ENCODE data around the gene NAALADL2.

The NAALADL2 gene

DNA sequence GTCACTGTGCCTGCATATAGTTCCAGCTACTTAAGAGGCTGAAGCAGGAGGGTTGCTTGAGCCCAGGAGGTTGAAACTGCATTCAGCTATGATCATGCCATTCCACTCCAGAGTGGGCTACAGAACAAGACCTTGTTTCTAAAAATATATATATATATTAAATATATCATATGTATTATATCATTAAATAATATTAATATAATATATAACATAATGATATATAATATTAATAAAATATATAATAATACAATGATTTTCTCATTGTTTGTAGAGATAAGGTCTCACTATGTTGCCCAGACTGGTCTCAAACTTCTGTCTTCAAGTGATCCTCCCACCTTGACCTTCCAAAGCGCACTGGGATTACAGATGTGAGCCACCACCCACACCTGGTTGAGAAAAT, 101.8 kb downstream of the NAALADL2 start:
- TF ChIP-seq ZBTB7A (IDR thresholded peaks at IDR 0.05; ENCODE audit: low read depth) (no peak), RAD21 (IDR thresholded peaks at IDR 0.05; ENCODE audit: low read depth) (no peak), YY1 (IDR thresholded peaks at IDR 0.05; ENCODE audit: low read depth) (no peak), EGR1 (IDR thresholded peaks at IDR 0.05) (no peak), CEBPB (IDR thresholded peaks at IDR 0.05) (no peak), FOXM1 (IDR thresholded peaks at IDR 0.05; ENCODE audit: borderline replicate concordance, low read depth) (no peak), EP300 (IDR thresholded peaks at IDR 0.05; ENCODE audit: borderline replicate concordance) (no peak), TAF1 (IDR thresholded peaks at IDR 0.05; ENCODE audit: low read depth) (no peak), NFIC (IDR thresholded peaks at IDR 0.05) (no peak), CREB1 (IDR thresholded peaks at IDR 0.05; ENCODE audit: low read depth) (no peak), TEAD4 (IDR thresholded peaks at IDR 0.05) (no peak), TCF12 (IDR thresholded peaks at IDR 0.05; ENCODE audit: low read depth) (no peak)
- TF ChIP-seq, protein P1, sequence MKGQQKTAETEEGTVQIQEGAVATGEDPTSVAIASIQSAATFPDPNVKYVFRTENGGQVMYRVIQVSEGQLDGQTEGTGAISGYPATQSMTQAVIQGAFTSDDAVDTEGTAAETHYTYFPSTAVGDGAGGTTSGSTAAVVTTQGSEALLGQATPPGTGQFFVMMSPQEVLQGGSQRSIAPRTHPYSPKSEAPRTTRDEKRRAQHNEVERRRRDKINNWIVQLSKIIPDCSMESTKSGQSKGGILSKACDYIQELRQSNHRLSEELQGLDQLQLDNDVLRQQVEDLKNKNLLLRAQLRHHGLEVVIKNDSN (IDR thresholded peaks at IDR 0.05) = no peak
- TF ChIP-seq, protein P2, sequence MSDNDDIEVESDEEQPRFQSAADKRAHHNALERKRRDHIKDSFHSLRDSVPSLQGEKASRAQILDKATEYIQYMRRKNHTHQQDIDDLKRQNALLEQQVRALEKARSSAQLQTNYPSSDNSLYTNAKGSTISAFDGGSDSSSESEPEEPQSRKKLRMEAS (IDR thresholded peaks at IDR 0.05) = no peak
- TF ChIP-seq, protein P3, sequence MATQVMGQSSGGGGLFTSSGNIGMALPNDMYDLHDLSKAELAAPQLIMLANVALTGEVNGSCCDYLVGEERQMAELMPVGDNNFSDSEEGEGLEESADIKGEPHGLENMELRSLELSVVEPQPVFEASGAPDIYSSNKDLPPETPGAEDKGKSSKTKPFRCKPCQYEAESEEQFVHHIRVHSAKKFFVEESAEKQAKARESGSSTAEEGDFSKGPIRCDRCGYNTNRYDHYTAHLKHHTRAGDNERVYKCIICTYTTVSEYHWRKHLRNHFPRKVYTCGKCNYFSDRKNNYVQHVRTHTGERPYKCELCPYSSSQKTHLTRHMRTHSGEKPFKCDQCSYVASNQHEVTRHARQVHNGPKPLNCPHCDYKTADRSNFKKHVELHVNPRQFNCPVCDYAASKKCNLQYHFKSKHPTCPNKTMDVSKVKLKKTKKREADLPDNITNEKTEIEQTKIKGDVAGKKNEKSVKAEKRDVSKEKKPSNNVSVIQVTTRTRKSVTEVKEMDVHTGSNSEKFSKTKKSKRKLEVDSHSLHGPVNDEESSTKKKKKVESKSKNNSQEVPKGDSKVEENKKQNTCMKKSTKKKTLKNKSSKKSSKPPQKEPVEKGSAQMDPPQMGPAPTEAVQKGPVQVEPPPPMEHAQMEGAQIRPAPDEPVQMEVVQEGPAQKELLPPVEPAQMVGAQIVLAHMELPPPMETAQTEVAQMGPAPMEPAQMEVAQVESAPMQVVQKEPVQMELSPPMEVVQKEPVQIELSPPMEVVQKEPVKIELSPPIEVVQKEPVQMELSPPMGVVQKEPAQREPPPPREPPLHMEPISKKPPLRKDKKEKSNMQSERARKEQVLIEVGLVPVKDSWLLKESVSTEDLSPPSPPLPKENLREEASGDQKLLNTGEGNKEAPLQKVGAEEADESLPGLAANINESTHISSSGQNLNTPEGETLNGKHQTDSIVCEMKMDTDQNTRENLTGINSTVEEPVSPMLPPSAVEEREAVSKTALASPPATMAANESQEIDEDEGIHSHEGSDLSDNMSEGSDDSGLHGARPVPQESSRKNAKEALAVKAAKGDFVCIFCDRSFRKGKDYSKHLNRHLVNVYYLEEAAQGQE (IDR thresholded peaks at IDR 0.05; ENCODE audit: low read depth) = no peak

DNA sequence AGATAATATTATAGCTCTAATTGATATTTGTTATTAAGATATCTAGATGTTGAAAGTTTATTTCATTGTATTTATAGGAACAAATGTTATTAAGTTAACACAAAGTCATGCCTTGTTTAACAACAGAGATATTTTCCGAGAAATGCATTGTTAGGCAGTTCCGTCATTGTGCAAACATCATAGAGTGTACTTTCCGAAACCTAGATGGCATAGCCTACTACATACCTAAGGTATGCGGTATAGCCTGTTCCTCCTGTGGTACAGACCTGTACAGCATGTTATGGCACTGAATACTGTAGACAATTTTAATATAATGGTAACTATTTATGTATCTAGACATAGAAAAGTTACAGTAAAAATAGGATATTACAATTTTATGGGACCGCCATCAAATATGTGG, 114.3 kb downstream of the NAALADL2 start:
- TF ChIP-seq, protein P1 (IDR thresholded peaks at IDR 0.05) = no peak
- TF ChIP-seq CREB1 (IDR thresholded peaks at IDR 0.05; ENCODE audit: low read depth) = no peak
- 0 out of 2 replicates have a peak, but pooled peaks have one; percentile 32 for TF ChIP-seq TEAD4 (IDR thresholded peaks at IDR 0.05)

DNA sequence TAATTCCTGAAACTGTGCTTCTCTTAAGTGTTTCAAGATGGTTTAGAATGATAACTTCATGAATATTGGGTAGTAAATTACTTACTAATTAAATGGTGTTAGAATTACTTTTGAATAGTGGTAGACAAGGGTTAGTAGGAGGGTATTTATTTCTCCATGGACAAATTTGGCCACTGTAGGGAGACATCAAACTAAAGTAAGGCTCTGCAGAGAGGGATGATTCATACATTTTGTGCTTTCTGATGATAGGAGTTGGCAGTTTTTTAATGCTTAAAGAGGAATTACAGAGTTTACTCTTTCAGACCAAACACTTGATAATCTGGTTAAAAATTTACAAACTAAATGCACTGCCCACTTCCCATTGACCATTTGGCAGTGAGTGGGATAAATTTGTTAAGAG, 127.6 kb downstream of the NAALADL2 start:
- TF ChIP-seq TCF12 (IDR thresholded peaks at IDR 0.05; ENCODE audit: low read depth) = no peak
- TF ChIP-seq, protein P2 (IDR thresholded peaks at IDR 0.05) = no peak
- TF ChIP-seq YY1 (IDR thresholded peaks at IDR 0.05; ENCODE audit: low read depth) = no peak
- TF ChIP-seq TAF1 (IDR thresholded peaks at IDR 0.05; ENCODE audit: low read depth) = no peak
- TF ChIP-seq RAD21 (IDR thresholded peaks at IDR 0.05; ENCODE audit: low read depth) = no peak
- TF ChIP-seq FOXM1 (IDR thresholded peaks at IDR 0.05; ENCODE audit: borderline replicate concordance, low read depth) = no peak
- TF ChIP-seq ZBTB7A (IDR thresholded peaks at IDR 0.05; ENCODE audit: low read depth) = no peak

DNA sequence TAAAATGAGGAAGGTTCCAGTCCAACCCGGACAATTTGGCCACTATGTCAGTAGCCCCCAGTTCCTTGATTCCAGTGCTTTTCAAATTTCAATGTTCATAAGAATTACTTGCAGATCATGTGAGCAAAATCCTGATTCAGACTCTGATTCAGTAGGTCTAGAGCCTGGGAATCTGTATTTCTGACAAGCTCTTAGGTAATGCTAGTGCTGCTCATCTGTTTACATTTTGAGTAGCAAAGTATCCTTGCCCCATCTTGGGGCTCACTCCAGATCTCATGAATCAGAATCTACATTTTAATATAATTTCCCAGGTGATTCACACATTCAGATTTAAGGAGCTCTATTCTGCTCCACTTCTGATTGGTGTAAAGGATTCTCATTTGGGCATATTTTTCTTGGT, 142.0 kb downstream of the NAALADL2 start:
- no peak for TF ChIP-seq EP300 (IDR thresholded peaks at IDR 0.05; ENCODE audit: borderline replicate concordance)

DNA sequence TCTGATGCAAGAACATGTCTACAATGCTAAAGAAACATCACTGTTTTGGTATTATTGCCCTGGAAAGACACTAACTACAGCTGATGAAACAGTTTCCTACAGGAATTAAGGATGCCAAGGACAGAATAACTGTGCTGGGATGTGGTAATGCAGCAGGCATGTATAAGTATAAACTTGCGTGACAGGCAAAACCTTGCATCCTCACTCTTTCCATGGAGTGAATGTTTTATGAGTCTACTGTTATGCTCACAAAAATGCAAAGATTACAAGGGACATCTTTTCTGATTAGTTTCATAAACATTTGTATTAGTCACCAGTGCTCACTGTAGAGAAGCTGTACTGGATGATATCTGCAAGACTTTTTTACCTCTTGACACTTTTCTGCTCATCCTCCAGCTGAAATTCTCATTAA, 143.6 kb downstream of the NAALADL2 start:
- no peak for TF ChIP-seq TCF12 (IDR thresholded peaks at IDR 0.05; ENCODE audit: low read depth)
- TF ChIP-seq EGR1 (IDR thresholded peaks at IDR 0.05) = no peak
- TF ChIP-seq YY1 (IDR thresholded peaks at IDR 0.05; ENCODE audit: low read depth) = no peak
- TF ChIP-seq, protein P1 (IDR thresholded peaks at IDR 0.05) = no peak
- TF ChIP-seq, protein P3 (IDR thresholded peaks at IDR 0.05; ENCODE audit: low read depth) = no peak
- TF ChIP-seq EP300 (IDR thresholded peaks at IDR 0.05; ENCODE audit: borderline replicate concordance) = no peak
- TF ChIP-seq RAD21 (IDR thresholded peaks at IDR 0.05; ENCODE audit: low read depth) = no peak
- no peak for TF ChIP-seq TEAD4 (IDR thresholded peaks at IDR 0.05)
- TF ChIP-seq, protein P2 (IDR thresholded peaks at IDR 0.05) = no peak
- TF ChIP-seq FOXM1 (IDR thresholded peaks at IDR 0.05; ENCODE audit: borderline replicate concordance, low read depth) = no peak
- no peak for TF ChIP-seq CEBPB (IDR thresholded peaks at IDR 0.05)
- no peak for TF ChIP-seq ZBTB7A (IDR thresholded peaks at IDR 0.05; ENCODE audit: low read depth)
- no peak for TF ChIP-seq TAF1 (IDR thresholded peaks at IDR 0.05; ENCODE audit: low read depth)

DNA sequence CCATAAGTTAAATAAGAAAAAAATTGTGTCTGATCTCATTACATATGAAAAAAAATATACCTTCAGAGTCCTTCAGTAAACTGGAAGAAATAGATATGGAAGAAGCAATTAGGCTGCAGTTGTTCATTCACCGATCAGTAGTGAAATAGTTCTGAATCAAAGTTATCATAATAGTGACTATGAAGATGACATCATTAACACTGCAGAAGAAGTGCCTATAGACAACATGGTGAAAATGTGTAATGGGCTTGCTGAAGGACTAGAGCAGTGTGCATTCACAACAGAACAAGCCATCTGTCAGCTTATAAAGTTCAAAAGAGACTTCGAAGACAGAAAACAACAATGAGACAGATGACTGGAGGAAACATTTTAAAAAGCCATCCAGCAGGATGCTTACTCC, 144.5 kb downstream of the NAALADL2 start:
- TF ChIP-seq RAD21 (IDR thresholded peaks at IDR 0.05; ENCODE audit: low read depth) = no peak
- TF ChIP-seq ZBTB7A (IDR thresholded peaks at IDR 0.05; ENCODE audit: low read depth) = no peak
- no peak for TF ChIP-seq TCF12 (IDR thresholded peaks at IDR 0.05; ENCODE audit: low read depth)
- no peak for TF ChIP-seq CEBPB (IDR thresholded peaks at IDR 0.05)
- no peak for TF ChIP-seq FOXM1 (IDR thresholded peaks at IDR 0.05; ENCODE audit: borderline replicate concordance, low read depth)
- no peak for TF ChIP-seq EGR1 (IDR thresholded peaks at IDR 0.05)
- TF ChIP-seq TAF1 (IDR thresholded peaks at IDR 0.05; ENCODE audit: low read depth) = no peak
- no peak for TF ChIP-seq EP300 (IDR thresholded peaks at IDR 0.05; ENCODE audit: borderline replicate concordance)
- TF ChIP-seq TEAD4 (IDR thresholded peaks at IDR 0.05) = no peak
- TF ChIP-seq, protein P3 (IDR thresholded peaks at IDR 0.05; ENCODE audit: low read depth) = no peak
- TF ChIP-seq CREB1 (IDR thresholded peaks at IDR 0.05; ENCODE audit: low read depth) = no peak
- no peak for TF ChIP-seq NFIC (IDR thresholded peaks at IDR 0.05)
- TF ChIP-seq, protein P1 (IDR thresholded peaks at IDR 0.05) = no peak
- no peak for TF ChIP-seq YY1 (IDR thresholded peaks at IDR 0.05; ENCODE audit: low read depth)
- TF ChIP-seq, protein P2 (IDR thresholded peaks at IDR 0.05) = no peak
